Measurements from ENCODE around the gene KHDC1L.
A peak's percentile ranks its signal among the peaks of the same experiment; 100 is the strongest.
"Not testable (repeated sequence)": the region's sequence is repeated elsewhere in the genome, so short reads cannot be mapped to it uniquely, and the experiment has no call there.

Gene KHDC1L

GRCh38 chr6:73225396-73225795 lies at the start of gene KHDC1L:
TSS of gene KHDC1L (minus strand) at chr6:73225496. CDS start at chr6:73225408, 88 bp downstream.
- DNase-seq: no peak

GRCh38 chr6:73269296-73269695 lies 44.0 kb upstream of the KHDC1L start:
- DNase-seq: not testable (repeated sequence)

- DNase-seq: not testable (repeated sequence)
These were observed 43.6 kb upstream of the KHDC1L start for GRCh38 chr6:73268896-73269295.

GRCh38 chr6:73264446-73264845 lies 39.1 kb upstream of the KHDC1L start:
- no peak for DNase-seq

GRCh38 chr6:73263570-73263909 lies 38.2 kb upstream of the KHDC1L start:
- DNase-seq: no peak

- peak; percentile 44 for DNase-seq
These were observed 37.6 kb upstream of the KHDC1L start, which contains the start of gene KHDC1 for GRCh38 chr6:73262671-73263569. TSS of gene KHDC1 (minus strand) at chr6:73263196. CDS start at chr6:73242517, 20,679 bp downstream.

- no peak for DNase-seq
These were observed 33.4 kb upstream of the KHDC1L start for GRCh38 chr6:73258721-73259120.

GRCh38 chr6:73254323-73254722 lies 29.0 kb upstream of the KHDC1L start:
- DNase-seq: not testable (repeated sequence)

GRCh38 chr6:73252703-73253102 lies 27.4 kb upstream of the KHDC1L start:
- DNase-seq: no peak

- no peak for DNase-seq
These were observed 24.7 kb upstream of the KHDC1L start for GRCh38 chr6:73250016-73250415.

- no peak for DNase-seq
These were observed 23.1 kb upstream of the KHDC1L start for GRCh38 chr6:73248192-73248903.

GRCh38 chr6:73242001-73242400 lies 16.7 kb upstream of the KHDC1L start:
- DNase-seq: no peak

- DNase-seq: no peak
These were observed 15.4 kb upstream of the KHDC1L start for GRCh38 chr6:73240730-73241129.

- no peak for DNase-seq
These were observed 11.0 kb upstream of the KHDC1L start for GRCh38 chr6:73236144-73236750.

- no peak for DNase-seq
These were observed 9.4 kb upstream of the KHDC1L start for GRCh38 chr6:73234733-73235132.

- not testable (repeated sequence) for DNase-seq
These were observed 8.7 kb upstream of the KHDC1L start for GRCh38 chr6:73233971-73234370.

GRCh38 chr6:73233048-73233447 lies 7.8 kb upstream of the KHDC1L start:
- no peak for DNase-seq

GRCh38 chr6:73231986-73232391 lies 6.7 kb upstream of the KHDC1L start:
- DNase-seq: no peak

GRCh38 chr6:73227606-73228255 lies 2.4 kb upstream of the KHDC1L start:
- no peak for DNase-seq

GRCh38 chr6:73216859-73217258 lies 8.4 kb downstream of the KHDC1L start:
- DNase-seq: no peak

- DNase-seq: no peak
These were observed 16.2 kb downstream of the KHDC1L start for GRCh38 chr6:73209117-73209516.

- DNase-seq: no peak
These were observed 18.0 kb downstream of the KHDC1L start for GRCh38 chr6:73207221-73207837.

GRCh38 chr6:73204252-73204651 lies 21.0 kb downstream of the KHDC1L start:
- DNase-seq: no peak
